ENCODE data around the gene CDIPT.

DNA sequence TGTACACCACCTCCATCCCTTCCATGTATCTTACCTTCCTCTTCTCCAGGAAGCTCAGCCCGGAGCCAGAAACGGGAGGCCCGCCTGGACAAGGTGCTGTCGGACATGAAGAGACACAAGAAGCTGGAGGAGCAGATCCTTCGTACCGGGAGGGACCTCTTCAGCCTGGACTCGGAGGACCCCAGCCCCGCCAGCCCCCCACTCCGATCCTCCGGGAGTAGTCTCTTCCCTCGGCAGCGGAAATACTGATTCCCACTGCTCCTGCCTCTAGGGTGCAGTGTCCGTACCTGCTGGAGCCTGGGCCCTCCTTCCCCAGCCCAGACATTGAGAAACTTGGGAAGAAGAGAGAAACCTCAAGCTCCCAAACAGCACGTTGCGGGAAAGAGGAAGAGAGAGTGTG lies 43.5 kb downstream of the CDIPT start:
- TF ChIP-seq, protein P1, sequence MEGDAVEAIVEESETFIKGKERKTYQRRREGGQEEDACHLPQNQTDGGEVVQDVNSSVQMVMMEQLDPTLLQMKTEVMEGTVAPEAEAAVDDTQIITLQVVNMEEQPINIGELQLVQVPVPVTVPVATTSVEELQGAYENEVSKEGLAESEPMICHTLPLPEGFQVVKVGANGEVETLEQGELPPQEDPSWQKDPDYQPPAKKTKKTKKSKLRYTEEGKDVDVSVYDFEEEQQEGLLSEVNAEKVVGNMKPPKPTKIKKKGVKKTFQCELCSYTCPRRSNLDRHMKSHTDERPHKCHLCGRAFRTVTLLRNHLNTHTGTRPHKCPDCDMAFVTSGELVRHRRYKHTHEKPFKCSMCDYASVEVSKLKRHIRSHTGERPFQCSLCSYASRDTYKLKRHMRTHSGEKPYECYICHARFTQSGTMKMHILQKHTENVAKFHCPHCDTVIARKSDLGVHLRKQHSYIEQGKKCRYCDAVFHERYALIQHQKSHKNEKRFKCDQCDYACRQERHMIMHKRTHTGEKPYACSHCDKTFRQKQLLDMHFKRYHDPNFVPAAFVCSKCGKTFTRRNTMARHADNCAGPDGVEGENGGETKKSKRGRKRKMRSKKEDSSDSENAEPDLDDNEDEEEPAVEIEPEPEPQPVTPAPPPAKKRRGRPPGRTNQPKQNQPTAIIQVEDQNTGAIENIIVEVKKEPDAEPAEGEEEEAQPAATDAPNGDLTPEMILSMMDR (IDR thresholded peaks at IDR 0.05; ENCODE audit: low read depth, low read length) = no peak
- TF ChIP-seq EZH2phosphoT487 (IDR thresholded peaks at IDR 0.05; ENCODE audit: low read depth) = no peak
